ENCODE results near the gene MRGPRX4. TPM values are rescaled to one million over a fixed set of nuclear protein-coding genes. Genes with fewer than 3 reads are reported as not detected.
"Not testable (repeated sequence)": the region's sequence is repeated elsewhere in the genome, so short reads cannot be mapped to it uniquely, and the experiment has no call there.

Gene MRGPRX4
- total RNA-seq, 2 donors from 2014 or later = not detected

DNA sequence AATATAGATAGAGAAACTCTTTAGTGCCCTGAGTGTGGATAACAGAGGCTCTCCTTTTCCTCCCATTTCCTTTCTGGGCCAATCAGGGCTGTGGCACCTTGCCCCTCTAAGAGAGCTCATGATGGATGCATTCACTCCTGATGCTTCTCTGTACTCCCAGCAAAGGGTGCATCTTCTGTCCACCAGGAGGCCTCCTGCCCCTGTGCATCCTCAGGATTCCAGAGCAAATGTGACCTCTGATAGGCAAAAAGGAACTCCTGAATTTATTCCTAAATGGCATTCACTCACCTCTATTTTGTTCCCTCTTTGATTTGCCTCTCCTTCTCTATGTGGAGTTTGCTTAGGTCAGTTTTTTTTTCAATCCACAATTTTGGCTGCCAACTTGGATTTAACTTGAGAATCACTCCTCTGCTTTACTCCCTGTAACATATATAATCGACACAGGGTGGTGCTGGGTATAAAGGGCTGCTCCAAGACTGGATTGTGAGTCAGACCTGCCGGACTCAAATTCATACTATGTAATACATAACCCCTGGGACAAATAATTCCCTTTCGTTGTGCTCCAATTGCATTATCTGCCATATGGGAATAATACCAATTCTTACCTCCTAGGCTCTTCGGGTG is 1.1 kb upstream of the MRGPRX4 start:
- Histone ChIP-seq H3K36me3 (no peaks in the 10 kb centered on the region), H3K9ac (ENCODE audit: low read depth in 2 of 2, low read length in 2 of 2) (no peak overlapping the region), H3K4me3 (no peak overlapping the region), H3K4me1 (no peaks in the 10 kb centered on the region), H3K9me3 (no peaks in the 10 kb centered on the region), H3K27ac (no peak overlapping the region), H3K27me3 (no peaks in the 10 kb centered on the region)
- intact Hi-C loops (cut with DNase I) = no loop called here
- DNase-seq = no peak
- TF ChIP-seq, protein P1, sequence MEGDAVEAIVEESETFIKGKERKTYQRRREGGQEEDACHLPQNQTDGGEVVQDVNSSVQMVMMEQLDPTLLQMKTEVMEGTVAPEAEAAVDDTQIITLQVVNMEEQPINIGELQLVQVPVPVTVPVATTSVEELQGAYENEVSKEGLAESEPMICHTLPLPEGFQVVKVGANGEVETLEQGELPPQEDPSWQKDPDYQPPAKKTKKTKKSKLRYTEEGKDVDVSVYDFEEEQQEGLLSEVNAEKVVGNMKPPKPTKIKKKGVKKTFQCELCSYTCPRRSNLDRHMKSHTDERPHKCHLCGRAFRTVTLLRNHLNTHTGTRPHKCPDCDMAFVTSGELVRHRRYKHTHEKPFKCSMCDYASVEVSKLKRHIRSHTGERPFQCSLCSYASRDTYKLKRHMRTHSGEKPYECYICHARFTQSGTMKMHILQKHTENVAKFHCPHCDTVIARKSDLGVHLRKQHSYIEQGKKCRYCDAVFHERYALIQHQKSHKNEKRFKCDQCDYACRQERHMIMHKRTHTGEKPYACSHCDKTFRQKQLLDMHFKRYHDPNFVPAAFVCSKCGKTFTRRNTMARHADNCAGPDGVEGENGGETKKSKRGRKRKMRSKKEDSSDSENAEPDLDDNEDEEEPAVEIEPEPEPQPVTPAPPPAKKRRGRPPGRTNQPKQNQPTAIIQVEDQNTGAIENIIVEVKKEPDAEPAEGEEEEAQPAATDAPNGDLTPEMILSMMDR (IDR thresholded peaks at IDR 0.05) = no peak

DNA sequence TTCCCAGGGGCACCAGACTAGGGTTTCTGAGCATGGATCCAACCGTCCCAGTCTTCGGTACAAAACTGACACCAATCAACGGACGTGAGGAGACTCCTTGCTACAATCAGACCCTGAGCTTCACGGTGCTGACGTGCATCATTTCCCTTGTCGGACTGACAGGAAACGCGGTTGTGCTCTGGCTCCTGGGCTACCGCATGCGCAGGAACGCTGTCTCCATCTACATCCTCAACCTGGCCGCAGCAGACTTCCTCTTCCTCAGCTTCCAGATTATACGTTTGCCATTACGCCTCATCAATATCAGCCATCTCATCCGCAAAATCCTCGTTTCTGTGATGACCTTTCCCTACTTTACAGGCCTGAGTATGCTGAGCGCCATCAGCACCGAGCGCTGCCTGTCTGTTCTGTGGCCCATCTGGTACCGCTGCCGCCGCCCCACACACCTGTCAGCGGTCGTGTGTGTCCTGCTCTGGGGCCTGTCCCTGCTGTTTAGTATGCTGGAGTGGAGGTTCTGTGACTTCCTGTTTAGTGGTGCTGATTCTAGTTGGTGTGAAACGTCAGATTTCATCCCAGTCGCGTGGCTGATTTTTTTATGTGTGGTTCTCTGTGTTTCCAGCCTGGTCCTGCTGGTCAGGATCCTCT is 709 bp downstream of the MRGPRX4 start:
- TF ChIP-seq, protein P1 (IDR thresholded peaks at IDR 0.05) = no peak
- intact Hi-C loops (cut with DNase I) = no loop called here

DNA sequence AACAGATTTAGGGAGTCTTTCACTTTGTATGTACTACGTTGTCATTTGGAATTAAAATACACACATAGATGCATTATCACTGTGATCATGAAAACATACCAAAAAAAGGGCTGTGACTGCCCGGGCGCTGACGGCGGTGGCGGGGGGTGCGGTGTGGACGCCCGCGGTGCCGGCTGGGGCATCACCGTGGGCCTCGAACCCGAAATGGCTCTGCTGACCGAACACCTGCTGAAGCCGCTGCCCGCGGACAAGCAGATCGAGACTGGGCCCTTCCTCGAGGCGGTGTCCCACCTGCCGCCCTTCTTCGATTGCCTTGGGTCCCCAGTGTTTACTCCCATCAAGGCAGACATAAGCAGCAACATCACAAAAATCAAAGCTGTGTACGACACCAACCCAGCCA is 16.2 kb downstream of the MRGPRX4 start:
- Histone ChIP-seq H3K9ac (ENCODE audit: low read depth in 2 of 2, low read length in 2 of 2) (no peak overlapping the region), H3K27me3 (no peaks in the 10 kb centered on the region), H3K4me3 (no peak overlapping the region), H3K36me3 (no peaks in the 10 kb centered on the region), H3K4me1 (no peaks in the 10 kb centered on the region), H3K9me3 (no peaks in the 10 kb centered on the region), H3K27ac (no peak overlapping the region)
- TF ChIP-seq, protein P1 (IDR thresholded peaks at IDR 0.05) = no peak
- DNase-seq = no peak
- intact Hi-C loops (cut with DNase I) = no loop called here

More for the DNA sequence above, 709 bp downstream of the MRGPRX4 start:
- Histone ChIP-seq H3K9me3 (no peaks in the 10 kb centered on the region), H3K9ac (ENCODE audit: low read depth in 2 of 2, low read length in 2 of 2) (no peak overlapping the region), H3K4me3 (no peak overlapping the region), H3K36me3 (no peaks in the 10 kb centered on the region), H3K4me1 (no peaks in the 10 kb centered on the region), H3K27ac (no peak overlapping the region), H3K27me3 (no peaks in the 10 kb centered on the region)
- no peak for DNase-seq

DNA sequence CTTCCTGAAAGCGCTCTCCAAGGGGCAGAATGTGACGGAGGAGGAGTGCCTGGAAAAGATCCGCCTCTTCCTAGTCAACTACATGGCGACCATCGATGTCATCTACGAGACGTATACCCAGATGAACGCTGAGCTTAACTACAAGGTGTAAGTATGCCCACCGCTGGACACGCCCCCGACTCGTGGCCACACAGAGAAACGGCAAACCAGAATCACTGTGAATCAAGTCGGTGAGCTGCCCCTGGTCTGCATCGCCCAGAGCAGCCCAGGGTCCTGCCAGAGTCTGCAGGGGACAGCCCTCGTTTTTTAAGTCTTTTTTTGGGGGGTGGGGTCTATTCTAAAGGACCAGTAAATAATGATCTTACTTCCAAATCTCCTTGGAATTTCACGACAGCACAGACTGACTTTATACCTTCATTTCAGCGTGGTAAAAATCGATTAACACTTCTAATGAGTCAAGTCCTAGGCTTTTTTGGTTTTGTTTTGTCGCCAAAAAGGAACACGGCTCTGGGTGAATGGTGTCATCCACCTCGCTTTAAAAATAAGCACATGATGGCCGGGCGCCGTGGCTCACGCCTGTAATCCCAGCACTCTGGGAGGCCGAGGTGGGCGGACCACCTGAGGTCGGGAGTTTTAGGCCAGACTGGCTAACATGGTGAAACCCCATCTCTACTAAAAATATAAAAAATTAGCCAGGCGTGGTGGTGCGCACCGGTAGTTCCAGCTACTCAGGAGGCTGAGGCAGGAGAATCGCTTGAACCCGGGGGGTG is 17.0 kb downstream of the MRGPRX4 start:
- H3K4me3 ChIP-seq; H3K27me3 ChIP-seq; H3K4me1 ChIP-seq; H3K27ac ChIP-seq; H3K9me3 ChIP-seq; intact Hi-C loops (cut with DNase I); H3K36me3 ChIP-seq; H3K9ac ChIP-seq (ENCODE audit: low read depth in 2 of 2, low read length in 2 of 2); DNase-seq: not testable (repeated sequence)

DNA sequence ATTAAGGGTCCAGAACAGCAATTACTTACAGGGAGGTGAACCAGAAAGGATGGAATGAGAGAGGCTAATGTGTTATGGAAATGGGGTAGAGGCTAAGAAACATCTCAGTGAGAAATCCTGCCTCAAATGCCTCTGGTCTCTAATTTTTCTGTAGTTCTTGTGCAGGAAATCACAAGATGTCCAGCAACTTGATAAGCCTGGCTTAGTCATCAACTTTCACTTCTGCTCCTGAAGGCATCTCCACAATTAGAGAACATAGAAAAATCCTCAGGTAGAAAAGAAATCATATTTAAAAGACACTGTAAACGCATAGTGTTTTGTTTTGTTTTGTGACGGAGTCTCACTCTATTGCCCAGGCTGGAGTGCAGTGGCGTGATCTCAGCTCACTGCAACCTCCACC is 18.7 kb downstream of the MRGPRX4 start:
- Histone ChIP-seq H3K4me1 (no peaks in the 10 kb centered on the region), H3K27ac (no peak overlapping the region), H3K4me3 (no peak overlapping the region), H3K36me3 (no peaks in the 10 kb centered on the region), H3K9ac (ENCODE audit: low read depth in 2 of 2, low read length in 2 of 2) (no peak overlapping the region), H3K27me3 (no peaks in the 10 kb centered on the region), H3K9me3 (no peaks in the 10 kb centered on the region)
- no peak for DNase-seq
- intact Hi-C loops (cut with DNase I) = no loop called here
- TF ChIP-seq, protein P1 (IDR thresholded peaks at IDR 0.05) = no peak

DNA sequence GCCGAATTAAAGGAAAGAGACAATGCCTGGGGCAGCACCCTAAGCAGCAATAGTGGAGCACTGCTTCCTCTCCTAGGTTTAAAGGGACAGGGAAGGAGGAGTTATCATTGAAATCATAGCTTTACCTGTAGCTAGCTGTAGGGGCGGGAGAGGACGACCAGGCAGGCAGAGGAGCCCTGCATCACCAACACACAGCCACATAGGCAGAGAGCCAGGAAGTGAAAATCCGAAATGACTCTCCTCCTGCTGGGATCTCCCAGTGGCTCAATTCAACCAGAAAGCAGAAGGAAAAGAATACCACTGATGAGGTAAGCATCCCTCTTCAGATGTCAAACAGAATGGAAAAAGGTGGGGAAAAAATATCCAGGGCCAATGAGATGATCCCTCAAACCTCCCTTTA is 20.4 kb downstream of the MRGPRX4 start:
- no peak overlapping the region for H3K4me3 ChIP-seq
- intact Hi-C loops (cut with DNase I) = no loop called here
- no peak overlapping the region for H3K27ac ChIP-seq
- H3K9me3 ChIP-seq = no peaks in the 10 kb centered on the region
- TF ChIP-seq, protein P1 (IDR thresholded peaks at IDR 0.05) = no peak
- H3K27me3 ChIP-seq = no peaks in the 10 kb centered on the region
- H3K36me3 ChIP-seq = no peaks in the 10 kb centered on the region
- DNase-seq = no peak
- no peaks in the 10 kb centered on the region for H3K4me1 ChIP-seq
- no peak overlapping the region for H3K9ac ChIP-seq (ENCODE audit: low read depth in 2 of 2, low read length in 2 of 2)
